GM19035 (cell line): ENCODE data around the gene ATP13A2.
"Not testable (repeated sequence)": the region's sequence is repeated elsewhere in the genome, so short reads cannot be mapped to it uniquely, and the experiment has no call there.

ENCODE experiments used
- ATAC-seq: cut with Tn5 transposase; IDR thresholded peaks from one replicate; pipeline ENCODE4 v1.9.1; 2021; ENCODE audit not compliant: unreplicated experiment

Gene ATP13A2

GRCh38 chr1:16961297-16962133 lies 50.2 kb downstream of the ATP13A2 start:
- no peak for ATAC-seq

- ATAC-seq: peak; percentile 75
These were observed 51.0 kb downstream of the ATP13A2 start for GRCh38 chr1:16960560-16961296.

GRCh38 chr1:16958475-16958874 lies 53.3 kb downstream of the ATP13A2 start:
- no peak for ATAC-seq

GRCh38 chr1:16957731-16958130 lies 54.0 kb downstream of the ATP13A2 start:
- ATAC-seq: no peak

GRCh38 chr1:16956775-16957174 lies 55.0 kb downstream of the ATP13A2 start:
- ATAC-seq: no peak

GRCh38 chr1:16955186-16955585 lies 56.5 kb downstream of the ATP13A2 start:
- ATAC-seq: no peak

- ATAC-seq: no peak
These were observed 57.1 kb downstream of the ATP13A2 start for GRCh38 chr1:16954579-16954978.

GRCh38 chr1:16952376-16952775 lies 59.4 kb downstream of the ATP13A2 start:
- ATAC-seq: not testable (repeated sequence)

- not testable (repeated sequence) for ATAC-seq
These were observed 62.7 kb downstream of the ATP13A2 start for GRCh38 chr1:16949026-16949425.

- not testable (repeated sequence) for ATAC-seq
These were observed 63.3 kb downstream of the ATP13A2 start for GRCh38 chr1:16948282-16948891.

- ATAC-seq: no peak
These were observed 65.1 kb downstream of the ATP13A2 start for GRCh38 chr1:16946646-16947045.

GRCh38 chr1:16946185-16946584 lies 65.5 kb downstream of the ATP13A2 start:
- not testable (repeated sequence) for ATAC-seq

- ATAC-seq: not testable (repeated sequence)
These were observed 66.2 kb downstream of the ATP13A2 start for GRCh38 chr1:16945512-16945911.

GRCh38 chr1:16944038-16944437 lies 67.7 kb downstream of the ATP13A2 start:
- no peak for ATAC-seq

- ATAC-seq: not testable (repeated sequence)
These were observed 72.1 kb downstream of the ATP13A2 start for GRCh38 chr1:16939386-16940180.

GRCh38 chr1:16938351-16939321 lies 73.1 kb downstream of the ATP13A2 start:
- no peak for ATAC-seq

GRCh38 chr1:16936580-16936979 lies 75.1 kb downstream of the ATP13A2 start:
- not testable (repeated sequence) for ATAC-seq
